Adrenal gland (tissue), 19 donors: ENCODE measurements around the gene MID1. TPM values are rescaled to one million over a fixed set of nuclear protein-coding genes. Genes with fewer than 3 reads are reported as not detected.

Experiments used
- DNase-seq, 7 donors: peaks; one replicate each; pipeline ENCODE4 v3.0.0-alpha.2; 2019 to 2020
- H3K27ac ChIP-seq, 5 donors: fragments of 200-600 bp; sonication (generic) in 4 of 5; 1 replicate in 3 of 5; 2 replicates in 2 of 5; pipeline versions ENCODE4 v1.5.1 to v1.8.0; 2016 to 2020; ENCODE audit warnings: mild to moderate bottlenecking in 1 of 5
- H3K27me3 ChIP-seq: fragments of 200-600 bp; 2 replicates; pipeline ENCODE4 v1.8.0; 2021
- H3K36me3 ChIP-seq, 2 donors: fragments of 200-600 bp; replicated peaks in 1 of 2; 1 replicate in 1 of 2; 2 replicates in 1 of 2; pipeline versions ENCODE4 v1.5.1 to v1.8.0; 2018 to 2022
- H3K4me1 ChIP-seq, 2 donors: fragments of 200-600 bp; replicated peaks in 1 of 2; 1 replicate in 1 of 2; 2 replicates in 1 of 2; pipeline versions ENCODE4 v1.5.1 to v1.8.0; 2018 to 2021
- H3K4me3 ChIP-seq, 4 donors: fragments of 200-600 bp; sonication (generic) in 3 of 4; one replicate each; pipeline ENCODE4 v1.5.1; 2016 to 2018
- H3K9me3 ChIP-seq, 3 donors: fragments of 200-600 bp; sonication (generic) in 1 of 3; replicated peaks in 1 of 3; 1 replicate in 2 of 3; 2 replicates in 1 of 3; pipeline versions ENCODE4 v1.5.1 to v1.8.0; 2016 to 2021
- POLR2A ChIP-seq, 2 donors: fragments of 450-650 bp; IDR thresholded peaks; one replicate each; pipeline ENCODE4 v1.6.1; 2017; ENCODE audit warnings: antibody characterized with exemption in 2 of 2, mild to moderate bottlenecking in 2 of 2, moderate library complexity in 1 of 2
- WGBS, 4 donors: extraction: QIAGEN DNeasy Blood & Tissue Kit in 2 of 4; methylation state at CpG; one replicate each; pipeline versions ENCODE4 v1.1.5 to v1.1.7; 2013 to 2017; 5-methylcytosine and 5-hydroxymethylcytosine counted together
- intact Hi-C, 2 donors: fragments of 100-400 bp; cut with DNase I; formaldehyde crosslinking; loops; one replicate each; pipeline versions ENCODE4 v1.14.1 to v1.15.0; 2022 to 2023
- long read RNA-seq, 10 donors: library from polyadenylated mRNA in 3 of 10; unstranded in 2 of 10; stranded (forward) in 1 of 10; transcript quantifications; one replicate each; pipeline ENCODE4 v2.0.0 and lab custom pipeline, GENCODE V29; 2021 to 2026
- polyA plus RNA-seq, 3 donors: library from polyadenylated mRNA; stranded (reverse); fragments of 200-250 nt in 2 of 3; fragments of 350-450 nt in 1 of 3; fragmentation: Illumina TruSeq in 1 of 3; extraction: RNeasy Lipid Tissue Mini Kit (QIAGEN cat#74804) in 1 of 3; gene quantifications; one replicate each; pipeline ENCODE4 v1.2.3, GENCODE V29; 2013 to 2014
- total RNA-seq, 9 donors: library from RNA; depleted of rRNA in 4 of 9; stranded (reverse); fragments of >200 nt in 4 of 9; fragments of 120-200 nt in 1 of 9; fragmentation: NEBNext Ultra II Directional in 1 of 9; extraction: Animal tissue kit (Norgen Biotek cat#: 25700) in 1 of 9; gene quantifications; one replicate each; pipeline versions ENCODE4 v1.1.0 to v1.2.4, GENCODE V29; 2013 to 2023
- TF ChIP-seq, protein P1 (sequence below), 6 experiments: fragments of 450-650 bp in 4 of 6; fragments of 200-600 bp in 2 of 6; sonication (generic) in 1 of 6; IDR thresholded peaks; 1 replicate in 5 of 6; 2 replicates in 1 of 6; pipeline versions ENCODE4 v1.5.1 to v1.8.0; 2016 to 2021; ENCODE audit warnings: antibody characterized with exemption in 6 of 6, mild to moderate bottlenecking in 2 of 6, moderate library complexity in 1 of 6
- donor health status: healthy with polysubstance abuse.
- donor health status: Bipolar disorder and iron deficiency.
- donor health status: DM: yes; HTN: yes; CAD: no.
- donor health status: DM: no; HTN: no; CAD: no.
- donor health status: DM: no; HTN: no; CAD: no.
- donor health status: DM: yes; HTN: yes; CAD: no.

The MID1 gene, protein sequence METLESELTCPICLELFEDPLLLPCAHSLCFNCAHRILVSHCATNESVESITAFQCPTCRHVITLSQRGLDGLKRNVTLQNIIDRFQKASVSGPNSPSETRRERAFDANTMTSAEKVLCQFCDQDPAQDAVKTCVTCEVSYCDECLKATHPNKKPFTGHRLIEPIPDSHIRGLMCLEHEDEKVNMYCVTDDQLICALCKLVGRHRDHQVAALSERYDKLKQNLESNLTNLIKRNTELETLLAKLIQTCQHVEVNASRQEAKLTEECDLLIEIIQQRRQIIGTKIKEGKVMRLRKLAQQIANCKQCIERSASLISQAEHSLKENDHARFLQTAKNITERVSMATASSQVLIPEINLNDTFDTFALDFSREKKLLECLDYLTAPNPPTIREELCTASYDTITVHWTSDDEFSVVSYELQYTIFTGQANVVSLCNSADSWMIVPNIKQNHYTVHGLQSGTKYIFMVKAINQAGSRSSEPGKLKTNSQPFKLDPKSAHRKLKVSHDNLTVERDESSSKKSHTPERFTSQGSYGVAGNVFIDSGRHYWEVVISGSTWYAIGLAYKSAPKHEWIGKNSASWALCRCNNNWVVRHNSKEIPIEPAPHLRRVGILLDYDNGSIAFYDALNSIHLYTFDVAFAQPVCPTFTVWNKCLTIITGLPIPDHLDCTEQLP
- total RNA-seq (10 to 100 TPM in 4 of 9 donors, 1 to 10 TPM in 5; 6.5 to 19.4 (median 9.5) TPM), polyA plus RNA-seq (1 to 10 TPM; 3.6 to 5.4 (median 3.7) TPM)
- long read RNA-seq, donor 1: 0 reads
- long read RNA-seq, donor 2: 0 reads
- long read RNA-seq, donor 3, partial matches to known transcripts: 0 of 1 reads
- long read RNA-seq, donor 3, other reads (novel, unspliced or antisense): 0 of 1 reads
- long read RNA-seq, donor 4, partial matches to known transcripts: 2 of 5 reads
- long read RNA-seq, donor 4, other reads (novel, unspliced or antisense): 3 of 5 reads
- long read RNA-seq, donor 5, full-length matches to known transcripts: 2 of 4 reads
- long read RNA-seq, donor 5, partial matches to known transcripts: 0 of 4 reads
- long read RNA-seq, donor 5, other reads (novel, unspliced or antisense): 2 of 4 reads
- long read RNA-seq, donor 6, full-length matches to known transcripts: 1 of 4 reads
- long read RNA-seq, donor 6, partial matches to known transcripts: 0 of 4 reads
- long read RNA-seq, donor 6, other reads (novel, unspliced or antisense): 3 of 4 reads
- long read RNA-seq, donor 7: 0 reads
- long read RNA-seq, donor 8: 0 reads
- long read RNA-seq, donor 9: 0 reads
- long read RNA-seq, donor 10: 0 reads

DNA sequence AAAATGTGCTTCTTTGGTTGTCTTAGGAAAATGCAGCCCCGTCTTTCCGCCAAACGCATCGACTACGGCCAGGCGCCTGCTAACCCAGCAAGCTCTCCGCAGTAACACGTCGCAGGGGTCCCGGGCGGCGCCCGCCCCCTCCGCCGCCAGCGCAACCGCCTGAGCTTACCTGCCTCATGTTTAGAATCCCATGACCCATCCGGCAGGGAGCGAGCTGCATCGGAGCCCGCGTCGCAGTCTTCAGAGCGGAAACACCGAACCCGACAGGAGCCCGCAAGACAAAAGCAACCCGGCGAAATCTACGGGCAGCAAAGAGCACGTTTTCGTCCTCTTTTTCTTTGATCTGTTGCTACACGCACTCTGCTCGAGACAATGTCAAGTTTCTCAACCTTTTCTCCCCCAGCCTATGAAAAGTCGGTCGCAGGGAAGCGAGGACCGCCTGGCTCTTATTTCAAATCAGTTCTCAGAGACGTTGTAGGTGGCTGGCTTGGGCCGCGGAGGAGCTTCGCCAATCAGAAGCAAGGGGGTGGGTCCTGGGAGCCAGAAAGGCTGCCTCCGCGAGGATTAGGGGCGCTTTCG is at the start of gene MID1:
Gene MID1 (minus strand): TSS at position 465 of the 579 bp plus-strand sequence. CDS start 53,038 bp downstream, outside the sequence.
- intact Hi-C loops: no loop called here
- DNase-seq: peak; percentile 58 to 87 (median 78)

DNA sequence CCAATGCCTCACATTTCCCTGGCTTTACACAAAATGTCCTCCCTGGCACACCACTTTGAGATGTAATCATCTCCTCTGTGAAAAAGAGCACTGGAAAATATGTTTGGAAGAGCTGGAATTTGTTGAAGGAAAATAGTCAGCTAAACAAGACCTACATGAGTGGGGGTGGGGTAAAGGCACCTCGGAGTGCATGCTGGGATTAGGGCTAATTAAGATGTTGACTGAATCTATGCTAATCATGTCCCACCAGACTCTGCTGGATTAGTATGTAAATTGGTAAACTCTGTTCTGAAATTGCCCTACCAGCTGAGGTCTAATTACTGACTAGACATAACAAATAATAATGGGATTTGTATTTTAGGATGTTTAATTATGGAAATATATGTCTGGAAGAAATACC is 46.8 kb upstream of the MID1 start:
- peaks cover 5% of the 10 kb centered on the region for H3K27me3 ChIP-seq
- H3K9me3 ChIP-seq: no peaks in the 10 kb centered on the region
- intact Hi-C loops: no loop called here
- no peaks in the 10 kb centered on the region for H3K4me1 ChIP-seq
- 69 to 88% (median 78%) methylated on average over 1 of the region's 1 CpG for WGBS, 4 donors
- H3K36me3 ChIP-seq: no peaks in the 10 kb centered on the region
- DNase-seq: no peak
- H3K27ac ChIP-seq: no peak overlapping the region
- no peak overlapping the region for H3K4me3 ChIP-seq
- TF ChIP-seq, protein P1, sequence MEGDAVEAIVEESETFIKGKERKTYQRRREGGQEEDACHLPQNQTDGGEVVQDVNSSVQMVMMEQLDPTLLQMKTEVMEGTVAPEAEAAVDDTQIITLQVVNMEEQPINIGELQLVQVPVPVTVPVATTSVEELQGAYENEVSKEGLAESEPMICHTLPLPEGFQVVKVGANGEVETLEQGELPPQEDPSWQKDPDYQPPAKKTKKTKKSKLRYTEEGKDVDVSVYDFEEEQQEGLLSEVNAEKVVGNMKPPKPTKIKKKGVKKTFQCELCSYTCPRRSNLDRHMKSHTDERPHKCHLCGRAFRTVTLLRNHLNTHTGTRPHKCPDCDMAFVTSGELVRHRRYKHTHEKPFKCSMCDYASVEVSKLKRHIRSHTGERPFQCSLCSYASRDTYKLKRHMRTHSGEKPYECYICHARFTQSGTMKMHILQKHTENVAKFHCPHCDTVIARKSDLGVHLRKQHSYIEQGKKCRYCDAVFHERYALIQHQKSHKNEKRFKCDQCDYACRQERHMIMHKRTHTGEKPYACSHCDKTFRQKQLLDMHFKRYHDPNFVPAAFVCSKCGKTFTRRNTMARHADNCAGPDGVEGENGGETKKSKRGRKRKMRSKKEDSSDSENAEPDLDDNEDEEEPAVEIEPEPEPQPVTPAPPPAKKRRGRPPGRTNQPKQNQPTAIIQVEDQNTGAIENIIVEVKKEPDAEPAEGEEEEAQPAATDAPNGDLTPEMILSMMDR (IDR thresholded peaks at IDR 0.05): no peak
- no peak for TF ChIP-seq POLR2A (IDR thresholded peaks at IDR 0.05)

More for the DNA sequence above, at the start of gene MID1:
- Histone ChIP-seq H3K9me3 (no peaks in the 10 kb centered on the region), H3K4me1 (no peaks in the 10 kb centered on the region), H3K36me3 (no peaks in the 10 kb centered on the region), H3K27ac (peak within 1 kb of the TSS in 4 of 5 donors; percentile 51 to 84 (median 64)), H3K27me3 (peaks cover 3% of the 10 kb centered on the region), H3K4me3 (peak within 1 kb of the TSS in 3 of 4 donors; percentile 14 to 67 (median 24))
- TF ChIP-seq POLR2A (IDR thresholded peaks at IDR 0.05): peak in 1 of 2 donors; percentile 76
- TF ChIP-seq, protein P1 (IDR thresholded peaks at IDR 0.05): no peak
- 0 to 27% (median 10%) methylated on average over 7 to 46 of the region's 46 CpGs for WGBS, 4 donors

DNA sequence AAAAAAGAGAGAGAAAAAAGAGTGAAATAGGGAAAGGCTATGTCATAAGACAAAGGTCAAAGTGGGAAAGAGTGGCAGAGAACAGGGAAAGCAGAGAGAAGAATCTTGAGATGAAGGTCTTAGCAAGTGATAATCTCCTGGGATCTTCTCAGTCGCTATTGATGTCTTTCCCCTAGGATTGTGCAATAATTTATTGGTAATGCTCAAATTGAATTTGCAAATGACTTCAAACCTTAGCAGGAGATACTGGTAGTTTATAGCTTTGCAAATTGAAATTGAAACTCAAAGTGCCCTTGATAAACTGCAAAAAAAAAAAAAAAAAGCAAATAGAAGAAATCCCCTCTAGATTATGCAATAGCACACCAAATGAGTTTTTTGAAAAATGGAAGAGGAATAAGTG is 45.7 kb upstream of the MID1 start:
- DNase-seq: no peak
- intact Hi-C loops: no loop called here
- peaks cover 5% of the 10 kb centered on the region for H3K27me3 ChIP-seq
- WGBS, 4 donors: 50 to 68% (median 64%) methylated on average over 1 of the region's 1 CpG
- no peak overlapping the region for H3K27ac ChIP-seq
- H3K36me3 ChIP-seq: no peaks in the 10 kb centered on the region
- TF ChIP-seq, protein P1 (IDR thresholded peaks at IDR 0.05): no peak
- no peak for TF ChIP-seq POLR2A (IDR thresholded peaks at IDR 0.05)
- no peaks in the 10 kb centered on the region for H3K4me1 ChIP-seq
- no peak overlapping the region for H3K4me3 ChIP-seq
- H3K9me3 ChIP-seq: no peaks in the 10 kb centered on the region
